NCI-H748 (cell line): ENCODE data around the gene MRPL20.
A peak's percentile ranks its signal among the peaks of the same experiment; 100 is the strongest.
"Not testable (repeated sequence)": the region's sequence is repeated elsewhere in the genome, so short reads cannot be mapped to it uniquely, and the experiment has no call there.

Source experiments
- DNase-seq: peaks from one replicate; lab custom pipeline; 2025; ENCODE audit not compliant: unreplicated experiment; lab: John Stamatoyannopoulos, UW

MRPL20 gene

GRCh38 chr1:1437904-1438376 is 30.8 kb upstream of the MRPL20 start:
- DNase-seq = no peak

GRCh38 chr1:1437033-1437903 is 30.2 kb upstream of the MRPL20 start:
- DNase-seq = no peak

DNA sequence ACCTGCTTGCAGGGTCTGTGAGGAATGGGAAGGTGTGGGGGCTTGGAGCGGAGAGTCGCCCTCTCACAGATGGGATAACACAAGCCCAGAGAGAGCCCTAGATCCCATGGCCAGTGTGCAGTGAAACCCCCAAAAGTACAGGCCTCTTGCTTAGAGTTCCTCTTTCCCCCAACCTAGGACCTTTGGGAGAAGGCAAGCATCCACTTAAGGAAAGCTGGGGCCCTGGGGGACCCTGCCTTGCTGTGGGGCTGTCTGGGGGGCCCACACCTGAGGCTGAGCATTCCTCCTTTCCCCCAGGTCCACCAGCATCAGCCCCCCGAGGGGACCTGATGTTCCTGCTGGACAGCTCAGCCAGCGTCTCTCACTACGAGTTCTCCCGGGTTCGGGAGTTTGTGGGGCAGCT is 29.5 kb upstream of the MRPL20 start:
- no peak for DNase-seq

- no peak for DNase-seq
These were observed 29.0 kb upstream of the MRPL20 start for GRCh38 chr1:1435911-1436629.

GRCh38 chr1:1435106-1435903 is 28.2 kb upstream of the MRPL20 start, which contains the start of gene VWA1:
Gene VWA1 (plus strand): TSS chr1:1435690. CDS start chr1:1435749, 59 bp downstream.
- peak; percentile 66 for DNase-seq

DNA sequence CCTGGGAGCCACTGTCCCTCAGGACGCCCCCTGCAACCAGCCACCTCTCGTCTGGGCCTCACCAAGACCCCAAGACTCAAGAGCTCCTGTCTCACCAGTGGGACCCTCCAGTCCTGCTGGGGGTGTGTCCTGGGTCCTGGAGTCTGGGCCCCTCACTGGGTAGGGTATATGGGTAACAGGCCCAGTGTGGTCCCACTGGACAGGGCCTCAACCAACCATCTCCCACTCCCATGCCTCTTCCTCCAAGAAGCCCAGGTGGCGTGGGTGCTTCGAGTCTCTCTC is 27.7 kb upstream of the MRPL20 start:
- DNase-seq = no peak

GRCh38 chr1:1434131-1434823 is 27.2 kb upstream of the MRPL20 start:
- peak; percentile 8 for DNase-seq

DNA sequence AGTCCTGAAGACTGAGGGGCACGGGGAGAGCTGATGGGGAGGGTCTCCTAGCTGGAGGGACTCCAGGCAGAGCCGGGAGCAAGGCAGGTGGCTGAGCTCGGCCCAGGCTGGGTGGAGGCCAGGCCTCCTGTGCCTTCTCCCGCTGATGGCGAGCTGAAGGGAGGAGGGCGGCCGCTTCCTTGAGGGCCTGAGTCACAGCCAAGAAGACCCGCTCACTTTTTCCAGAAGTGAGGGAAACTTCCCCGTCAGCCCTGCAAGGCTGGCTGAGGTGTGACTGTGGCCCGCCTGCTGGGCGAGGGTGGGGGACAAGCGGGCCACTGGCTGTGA is 26.7 kb upstream of the MRPL20 start:
- no peak for DNase-seq

DNA sequence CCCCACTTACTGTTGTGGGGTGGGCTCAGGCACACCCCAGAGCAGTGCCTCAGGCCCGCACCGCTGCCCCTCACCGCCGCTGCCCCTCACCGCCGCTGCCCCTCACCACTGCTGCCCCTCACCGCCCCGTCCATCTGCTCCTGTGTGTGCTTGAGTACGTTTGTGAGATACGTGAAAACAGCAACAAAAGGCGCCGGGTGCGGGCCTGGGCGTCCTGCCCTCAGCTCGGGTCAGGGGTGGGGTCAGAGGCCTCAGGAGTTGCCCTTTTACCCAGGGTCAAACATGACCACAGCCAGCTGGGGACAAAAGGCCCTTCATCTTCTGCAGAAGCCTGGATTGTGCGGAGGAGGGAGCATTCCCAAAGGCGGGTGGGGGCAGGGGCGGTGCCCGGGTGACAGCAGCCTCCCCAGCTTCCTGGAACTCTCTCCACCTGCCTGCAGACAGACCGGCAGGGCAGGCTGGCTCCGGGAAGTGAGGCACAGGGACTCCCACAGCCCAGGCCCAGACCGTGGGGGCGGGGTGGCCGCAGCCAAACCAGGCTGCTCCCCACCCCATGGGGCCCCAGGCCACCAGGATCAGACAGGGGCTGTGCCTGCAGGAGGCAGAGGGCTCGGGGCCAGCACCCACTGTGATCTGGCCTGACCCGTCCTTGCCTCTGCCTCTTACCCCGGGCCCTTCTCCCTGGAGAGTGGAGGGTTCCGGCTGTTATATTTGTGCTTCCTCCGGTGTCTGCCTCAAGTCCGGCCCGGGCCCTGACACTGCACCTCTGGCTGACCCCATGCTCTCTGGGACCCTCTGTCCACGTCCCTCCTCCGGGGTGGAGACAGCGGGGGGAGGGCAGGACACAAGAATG is 26.1 kb upstream of the MRPL20 start:
- no peak for DNase-seq

DNA sequence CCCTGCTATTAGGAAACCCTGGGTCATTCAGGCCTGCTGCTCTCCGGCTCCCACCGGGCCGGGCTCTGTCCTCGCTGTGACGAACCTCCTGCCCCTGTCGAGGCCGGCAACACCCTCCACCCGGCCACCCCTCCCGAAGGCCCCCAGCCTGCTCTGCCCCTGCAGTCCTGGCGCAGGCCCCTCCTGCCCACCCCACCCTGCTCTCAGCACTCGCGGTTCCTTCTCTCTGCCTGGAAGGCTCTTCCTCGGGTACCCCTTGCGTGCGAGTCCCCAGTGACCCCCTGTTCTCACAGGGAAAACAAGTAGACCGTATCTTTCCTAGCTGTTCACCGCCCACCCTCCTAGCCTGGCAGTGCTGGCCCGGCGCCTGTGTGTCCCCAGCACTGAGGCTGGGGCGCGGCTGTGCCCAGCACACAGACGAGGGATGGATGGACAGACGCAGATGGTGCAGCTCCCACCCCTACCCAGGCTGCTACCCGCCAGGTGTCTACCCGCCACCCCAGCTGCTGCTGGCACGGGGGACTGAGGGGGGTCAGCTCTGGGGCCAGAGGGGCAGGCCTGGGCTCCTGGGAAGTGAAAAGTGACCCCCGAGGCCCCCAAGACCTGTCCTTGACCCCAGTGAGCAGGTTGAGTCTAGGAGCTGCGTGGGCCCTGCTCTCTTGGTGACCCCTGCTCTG is 25.3 kb upstream of the MRPL20 start:
- no peak for DNase-seq

DNA sequence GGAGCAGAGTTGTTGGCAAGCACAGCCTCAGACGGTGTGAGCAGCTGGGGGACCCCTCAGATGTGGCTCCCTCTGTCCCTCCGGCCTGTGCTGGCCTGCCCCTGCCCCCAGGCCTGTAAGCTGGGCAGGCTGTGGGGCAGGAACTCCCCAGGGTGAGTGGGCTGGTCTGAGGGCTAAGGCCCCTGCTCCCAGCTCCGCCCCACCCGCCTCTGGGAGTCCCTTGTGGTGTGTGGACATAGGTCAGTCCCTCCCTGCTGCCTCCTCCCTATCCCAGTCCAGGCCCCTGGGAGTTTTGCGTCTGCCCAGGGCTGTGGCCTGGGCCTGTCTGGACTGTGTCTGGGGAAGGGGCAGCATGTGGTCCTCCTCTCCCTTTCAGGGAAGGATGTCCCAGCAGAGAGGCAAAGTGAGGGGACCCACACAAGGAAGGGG is 24.8 kb upstream of the MRPL20 start:
- DNase-seq = no peak

DNA sequence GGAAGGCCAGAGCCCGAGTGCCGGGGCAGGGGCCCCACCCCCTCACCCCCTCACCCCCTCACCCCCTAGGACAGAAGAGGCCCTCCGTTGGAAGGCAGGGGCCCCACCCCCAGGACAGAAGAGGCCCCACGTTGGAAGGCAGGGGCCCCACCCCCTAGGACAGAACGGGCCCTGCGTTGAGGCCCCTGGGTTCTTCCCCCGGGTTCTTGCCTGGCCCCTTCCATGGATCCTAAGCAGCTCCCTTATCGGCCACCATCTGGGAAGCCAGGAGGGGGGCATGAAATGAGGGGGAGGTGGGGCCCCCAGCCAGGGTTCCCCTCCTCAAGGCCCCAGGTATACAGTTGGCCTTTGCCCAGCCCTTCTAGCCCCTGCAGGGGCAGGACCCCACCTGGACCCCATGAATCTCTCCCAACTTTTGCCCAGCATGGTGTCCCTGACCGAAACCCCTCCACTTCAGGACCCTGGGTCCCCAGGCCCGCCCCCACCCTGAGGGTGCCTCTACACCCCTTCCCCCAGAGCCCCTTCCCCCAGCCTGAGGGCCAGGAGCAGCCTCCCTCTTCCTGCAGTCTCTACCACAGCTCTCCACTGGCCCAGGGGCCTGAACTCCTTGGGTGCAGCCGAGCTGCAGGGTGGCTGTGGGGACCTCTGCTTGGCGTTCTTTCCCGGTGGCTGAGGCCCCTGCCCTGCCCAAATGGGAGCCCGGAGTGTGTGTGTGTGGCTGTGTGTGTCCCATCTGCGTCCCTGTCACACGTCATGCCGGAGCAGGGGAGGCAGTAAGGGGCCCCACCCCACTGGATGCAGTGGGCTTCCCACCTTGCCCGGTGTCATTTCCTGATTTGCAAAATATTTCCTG is 24.1 kb upstream of the MRPL20 start:
- DNase-seq = no peak

DNA sequence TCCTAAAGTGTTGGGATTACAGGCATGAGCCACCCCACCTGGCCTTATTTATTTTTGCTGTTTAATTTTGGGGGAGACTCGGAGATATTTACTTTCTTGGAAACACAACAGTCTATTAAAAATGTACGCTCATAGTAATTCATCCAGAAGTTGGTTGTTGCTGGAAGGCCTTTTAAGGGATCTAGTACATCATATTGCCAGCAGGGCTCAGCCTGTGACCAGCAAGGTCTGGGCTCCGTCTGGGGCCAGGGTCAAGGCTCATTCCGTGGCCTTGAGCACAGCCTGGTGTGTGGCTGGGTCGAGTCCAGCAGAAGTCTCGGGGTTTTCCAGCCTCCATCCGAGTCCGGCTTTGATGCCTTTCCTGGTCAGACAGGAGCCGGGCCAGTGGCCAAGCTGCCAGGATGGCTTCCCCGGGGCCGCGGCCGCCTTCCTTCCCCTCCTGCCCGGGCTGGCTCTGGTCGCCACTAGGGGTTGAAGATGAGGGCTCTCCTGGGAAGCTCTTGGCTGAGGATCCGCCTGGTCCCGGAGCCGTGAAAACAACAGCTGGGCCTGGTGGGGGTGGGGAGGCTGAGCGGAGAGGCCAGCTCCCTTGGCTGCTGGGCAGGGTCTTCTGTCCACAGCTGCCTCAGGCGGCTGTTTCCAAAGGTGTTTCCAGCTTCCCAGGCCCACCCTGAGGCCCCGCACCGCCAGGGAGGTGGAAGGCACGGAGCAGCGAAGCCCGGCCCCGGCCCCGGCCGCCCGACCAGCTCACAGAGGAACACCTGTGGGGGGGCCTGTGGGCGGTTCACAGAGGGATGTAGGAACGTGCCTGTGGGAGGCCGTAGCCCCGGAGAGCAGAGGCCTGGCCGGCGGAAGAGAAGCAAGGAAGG is 23.3 kb upstream of the MRPL20 start:
- no peak for DNase-seq

GRCh38 chr1:1429671-1430073 is 22.6 kb upstream of the MRPL20 start:
- DNase-seq = no peak

GRCh38 chr1:1428967-1429366 is 21.9 kb upstream of the MRPL20 start:
- DNase-seq = not testable (repeated sequence)

GRCh38 chr1:1428174-1428573 is 21.1 kb upstream of the MRPL20 start:
- no peak for DNase-seq

DNA sequence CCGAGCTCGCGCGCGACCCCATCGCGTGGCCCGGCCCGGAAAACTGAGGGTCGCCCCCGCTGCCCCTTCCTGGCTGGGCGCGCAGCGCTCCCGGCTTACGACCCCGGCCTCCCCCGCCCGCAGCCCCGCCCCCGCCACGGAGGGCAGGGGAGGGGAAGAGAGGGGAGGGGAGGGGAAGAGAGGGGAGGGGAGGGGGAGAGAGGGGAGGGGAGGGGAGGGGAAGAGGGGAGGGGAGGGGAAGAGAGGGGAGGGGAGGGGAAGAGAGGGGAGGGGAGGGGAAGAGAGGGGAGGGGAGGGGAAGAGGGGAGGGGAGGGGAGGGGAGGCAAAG is 20.7 kb upstream of the MRPL20 start:
- peak; percentile 26 for DNase-seq
